Mesenchymal stem cell (in vitro differentiated cells and primary cell): ENCODE results near the gene CKAP4.

Experiments used
- DNase-seq: peaks from one replicate; pipeline ENCODE4 v3.0.0-alpha.2; 2013
- H2AFZ ChIP-seq: one replicate; pipeline ENCODE4 v1.6.1; 2013; ENCODE audit warnings: low read depth, mild to moderate bottlenecking, control low read depth, inconsistent platforms, low read length, moderate library complexity
- H2AK5ac ChIP-seq: 2 replicates; pipeline ENCODE4 v1.6.1; 2013; ENCODE audit warnings: low read length, moderate library complexity, mild to moderate bottlenecking, inconsistent platforms; ENCODE audit not compliant: severe bottlenecking
- H2BK120ac ChIP-seq: one replicate; pipeline ENCODE4 v1.6.1; 2013; ENCODE audit warnings: low read depth, mild to moderate bottlenecking, inconsistent platforms, low read length, moderate library complexity
- H2BK12ac ChIP-seq, 2 experiments: one replicate each; pipeline ENCODE4 v1.6.1; 2013; ENCODE audit warnings: inconsistent platforms in 2 of 2, low read length in 2 of 2, mild to moderate bottlenecking in 2 of 2, moderate library complexity in 2 of 2, control low read depth in 1 of 2
- H2BK15ac ChIP-seq: one replicate; pipeline ENCODE4 v1.6.1; 2013; ENCODE audit warnings: mild to moderate bottlenecking, low read depth, inconsistent platforms; ENCODE audit not compliant: poor library complexity, severe bottlenecking
- H2BK5ac ChIP-seq: 2 replicates; pipeline ENCODE4 v1.6.1; 2013; ENCODE audit warnings: low read depth, mild to moderate bottlenecking, low read length, control low read depth, inconsistent platforms; ENCODE audit not compliant: poor library complexity, severe bottlenecking
- H3K14ac ChIP-seq, 2 experiments: one replicate each; pipeline ENCODE4 v1.6.1; 2013; ENCODE audit warnings: inconsistent platforms in 2 of 2, low read length in 2 of 2, control low read depth in 1 of 2, mild to moderate bottlenecking in 1 of 2, moderate library complexity in 1 of 2
- H3K18ac ChIP-seq, 2 experiments: one replicate each; pipeline ENCODE4 v1.6.1; 2013; ENCODE audit warnings: inconsistent platforms in 2 of 2, low read length in 2 of 2, control low read depth in 1 of 2, low read depth in 1 of 2, mild to moderate bottlenecking in 1 of 2
- H3K23ac ChIP-seq, 2 experiments: one replicate each; pipeline ENCODE4 v1.6.1; 2013; ENCODE audit warnings: inconsistent platforms in 2 of 2, low read length in 2 of 2, mild to moderate bottlenecking in 2 of 2, moderate library complexity in 2 of 2, control low read depth in 1 of 2
- H3K27ac ChIP-seq: 2 replicates; pipeline ENCODE4 v1.5.1; 2013; ENCODE audit warnings: mild to moderate bottlenecking, moderate library complexity, low read length, control low read depth, inconsistent platforms; ENCODE audit not compliant: poor library complexity, severe bottlenecking
- H3K27me3 ChIP-seq, 2 experiments: 2 replicates each; pipeline versions ENCODE4 v1.6.1 to v1.7.0; 2013; ENCODE audit warnings: low read length in 2 of 2, mild to moderate bottlenecking in 2 of 2, moderate library complexity in 2 of 2, control low read depth in 1 of 2, inconsistent platforms in 1 of 2; ENCODE audit not compliant: control insufficient read depth in 1 of 2, insufficient read depth in 1 of 2
- H3K36me3 ChIP-seq, 2 experiments: 2 replicates each; pipeline versions ENCODE4 v1.6.1 to v1.7.0; 2013; ENCODE audit warnings: low read length in 2 of 2, control low read depth in 1 of 2, inconsistent platforms in 1 of 2, low read depth in 1 of 2, mild to moderate bottlenecking in 1 of 2; ENCODE audit not compliant: insufficient read depth in 2 of 2, control insufficient read depth in 1 of 2
- H3K4ac ChIP-seq, 2 experiments: one replicate each; pipeline ENCODE4 v1.6.1; 2013; ENCODE audit warnings: inconsistent platforms in 2 of 2, low read length in 2 of 2, mild to moderate bottlenecking in 2 of 2, moderate library complexity in 2 of 2, control low read depth in 1 of 2, low read depth in 1 of 2
- H3K4me1 ChIP-seq: 2 replicates; pipeline ENCODE4 v1.6.1; 2013; ENCODE audit warnings: low read depth, low read length, control low read depth; ENCODE audit not compliant: control insufficient read depth, insufficient read depth
- H3K4me2 ChIP-seq: 2 replicates; pipeline ENCODE4 v1.6.1; 2013; ENCODE audit warnings: low read length, mild to moderate bottlenecking, inconsistent platforms; ENCODE audit not compliant: poor library complexity, severe bottlenecking
- H3K4me3 ChIP-seq, 2 experiments: 2 replicates each; pipeline versions ENCODE4 v1.5.1 to v1.7.0; 2013; ENCODE audit warnings: low read length in 2 of 2, mild to moderate bottlenecking in 2 of 2, control low read depth in 1 of 2, low read depth in 1 of 2; ENCODE audit not compliant: insufficient read depth in 1 of 2
- H3K79me1 ChIP-seq: replicated peaks from 2 replicates; pipeline ENCODE4 v1.6.1; 2013; ENCODE audit warnings: mild to moderate bottlenecking, control low read depth, low read length, inconsistent platforms; ENCODE audit not compliant: poor library complexity, severe bottlenecking
- H3K9ac ChIP-seq: 2 replicates; pipeline ENCODE4 v1.7.0; 2013; ENCODE audit warnings: mild to moderate bottlenecking, low read length, moderate library complexity
- H3K9me3 ChIP-seq: 2 replicates; pipeline ENCODE4 v1.7.0; 2013; ENCODE audit warnings: mild to moderate bottlenecking, low read length; ENCODE audit not compliant: control insufficient read depth
- H4K8ac ChIP-seq: one replicate; pipeline ENCODE4 v1.6.1; 2013; ENCODE audit warnings: inconsistent platforms, mild to moderate bottlenecking, low read length, moderate library complexity
- H4K91ac ChIP-seq: one replicate; pipeline ENCODE4 v1.6.1; 2013; ENCODE audit warnings: mild to moderate bottlenecking, low read length, inconsistent platforms
- WGBS: methylation state at CpG from one replicate; pipeline ENCODE4 v1.1.7; 2013; ENCODE audit warnings: mixed read lengths; 5-methylcytosine and 5-hydroxymethylcytosine counted together

CKAP4 gene

DNA sequence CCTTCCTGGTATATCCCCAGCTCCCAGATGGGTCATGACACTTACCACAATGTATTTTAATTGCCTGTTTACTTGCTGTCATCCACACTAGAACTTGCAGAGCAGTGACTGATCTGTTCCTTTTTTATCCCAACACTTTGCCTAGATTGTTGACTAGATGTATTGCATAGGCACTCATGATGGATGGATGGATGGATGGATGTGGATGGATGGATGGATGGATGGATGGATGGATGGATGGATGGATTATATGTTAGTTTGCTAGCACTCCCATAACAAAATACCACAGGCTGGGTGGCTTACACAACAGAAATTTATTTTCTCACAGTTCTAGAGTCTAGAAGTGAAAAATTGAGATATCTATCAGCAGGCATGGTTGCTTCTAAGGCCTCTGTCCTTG is 8.7 kb upstream of the CKAP4 start:
- no peak overlapping the region for H3K4me3 ChIP-seq
- no peak overlapping the region for H2BK5ac ChIP-seq
- no peak for DNase-seq
- H3K79me1 ChIP-seq: no peaks in the 10 kb centered on the region
- H3K18ac ChIP-seq: no peak overlapping the region
- no peaks in the 10 kb centered on the region for H3K9me3 ChIP-seq
- H3K36me3 ChIP-seq: no peaks in the 10 kb centered on the region
- no peak overlapping the region for H3K14ac ChIP-seq
- no peak overlapping the region for H3K27ac ChIP-seq
- H2AFZ ChIP-seq: no peak overlapping the region
- H3K4me2 ChIP-seq: no peak overlapping the region
- H2BK120ac ChIP-seq: no peak overlapping the region
- H2BK12ac ChIP-seq: no peak overlapping the region
- no peak overlapping the region for H2BK15ac ChIP-seq
- peaks cover 2% of the 10 kb centered on the region for H3K4me1 ChIP-seq
- H3K9ac ChIP-seq: no peak overlapping the region
- no peak overlapping the region for H3K4ac ChIP-seq
- no peaks in the 10 kb centered on the region for H3K27me3 ChIP-seq
- no peak overlapping the region for H4K91ac ChIP-seq
- no peak overlapping the region for H3K23ac ChIP-seq
- no peak overlapping the region for H2AK5ac ChIP-seq
- H4K8ac ChIP-seq: no peak overlapping the region

DNA sequence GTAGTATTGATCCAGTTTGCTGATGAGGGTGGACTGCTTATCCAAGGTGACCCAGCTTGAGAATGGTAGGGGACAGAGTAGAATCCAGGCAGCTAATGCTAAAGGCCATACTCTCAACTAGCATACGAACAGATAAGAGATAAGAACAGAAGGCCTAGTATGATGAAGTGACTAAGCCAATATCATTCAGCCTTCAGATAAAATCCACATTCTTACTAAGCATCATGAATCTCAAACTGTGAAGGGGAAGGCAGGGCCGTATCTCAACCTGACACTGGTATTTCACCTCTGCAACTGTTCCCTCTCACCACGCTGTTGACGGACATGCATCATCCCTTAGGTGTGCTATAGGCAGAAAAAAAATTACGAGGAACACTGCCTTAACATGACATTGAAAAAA is 8.1 kb upstream of the CKAP4 start:
- H3K14ac ChIP-seq: no peak overlapping the region
- H3K36me3 ChIP-seq: no peaks in the 10 kb centered on the region
- no peak overlapping the region for H2AK5ac ChIP-seq
- no peak overlapping the region for H3K23ac ChIP-seq
- H3K4me3 ChIP-seq: no peak overlapping the region
- H3K79me1 ChIP-seq: no peaks in the 10 kb centered on the region
- H3K18ac ChIP-seq: no peak overlapping the region
- no peak overlapping the region for H3K4ac ChIP-seq
- H3K27me3 ChIP-seq: no peaks in the 10 kb centered on the region
- H2BK5ac ChIP-seq: no peak overlapping the region
- no peak overlapping the region for H2BK120ac ChIP-seq
- no peak overlapping the region for H4K8ac ChIP-seq
- H3K27ac ChIP-seq: no peak overlapping the region
- WGBS: 71% methylated on average over 5 of the region's 5 CpGs
- DNase-seq: no peak
- H2BK12ac ChIP-seq: no peak overlapping the region
- H4K91ac ChIP-seq: no peak overlapping the region
- H3K4me1 ChIP-seq: peaks cover 2% of the 10 kb centered on the region
- no peak overlapping the region for H3K4me2 ChIP-seq
- no peak overlapping the region for H2BK15ac ChIP-seq
- H3K9me3 ChIP-seq: no peaks in the 10 kb centered on the region
- no peak overlapping the region for H2AFZ ChIP-seq
- H3K9ac ChIP-seq: no peak overlapping the region

DNA sequence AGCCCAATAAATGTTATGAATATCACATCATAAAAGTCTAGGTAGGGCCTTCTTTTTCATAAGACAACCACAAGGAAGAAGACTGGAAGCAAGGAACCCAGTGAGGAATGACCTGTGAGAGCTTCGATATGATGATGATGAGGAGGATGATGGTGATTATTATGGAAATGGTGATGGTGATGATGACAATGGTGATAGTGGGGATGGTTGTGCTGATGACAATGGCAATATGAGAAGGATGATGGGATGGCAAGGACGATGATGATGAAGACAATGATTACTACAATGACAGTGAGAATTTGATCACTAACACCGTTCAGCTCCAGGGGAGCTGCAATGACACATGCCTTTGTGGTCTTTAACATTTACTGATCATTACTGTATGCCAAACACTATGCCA is 7.7 kb upstream of the CKAP4 start:
- Histone ChIP-seq H2BK5ac (no peak overlapping the region), H3K4me1 (peaks cover 2% of the 10 kb centered on the region)
- WGBS: 94% methylated on average over 3 of the region's 3 CpGs

DNA sequence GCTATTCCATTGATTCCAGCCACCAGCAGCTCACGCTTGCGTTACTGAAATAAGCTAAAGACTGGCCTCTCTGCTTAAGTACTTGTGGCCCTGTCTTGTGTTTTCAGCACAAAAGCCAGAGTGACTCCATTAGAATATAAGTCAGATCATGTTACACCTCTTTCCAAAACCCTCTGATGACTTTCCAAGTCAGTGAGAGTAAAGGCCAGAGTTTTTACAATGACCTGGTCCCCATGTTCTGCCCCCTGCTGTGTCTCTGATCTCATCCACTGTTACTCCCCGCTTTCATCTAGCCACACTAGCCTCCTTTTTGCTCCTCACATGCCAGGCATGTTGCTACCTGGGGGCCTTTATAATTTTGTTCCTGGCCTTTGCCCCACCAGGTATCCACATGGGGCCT is 6.9 kb upstream of the CKAP4 start:
- no peaks in the 10 kb centered on the region for H3K9me3 ChIP-seq
- H4K8ac ChIP-seq: no peak overlapping the region
- no peak overlapping the region for H3K18ac ChIP-seq
- H3K4me2 ChIP-seq: no peak overlapping the region
- H3K4ac ChIP-seq: no peak overlapping the region
- H3K4me1 ChIP-seq: peaks cover 2% of the 10 kb centered on the region
- DNase-seq: no peak
- H2BK5ac ChIP-seq: no peak overlapping the region
- H3K23ac ChIP-seq: no peak overlapping the region
- no peak overlapping the region for H2BK15ac ChIP-seq
- H2AFZ ChIP-seq: no peak overlapping the region
- H2BK120ac ChIP-seq: no peak overlapping the region
- no peak overlapping the region for H3K27ac ChIP-seq
- 80% methylated on average over 3 of the region's 3 CpGs for WGBS
- no peak overlapping the region for H3K14ac ChIP-seq
- H2AK5ac ChIP-seq: no peak overlapping the region
- no peaks in the 10 kb centered on the region for H3K79me1 ChIP-seq
- no peak overlapping the region for H2BK12ac ChIP-seq
- no peaks in the 10 kb centered on the region for H3K36me3 ChIP-seq
- no peak overlapping the region for H3K4me3 ChIP-seq
- H3K9ac ChIP-seq: no peak overlapping the region
- no peaks in the 10 kb centered on the region for H3K27me3 ChIP-seq
- H4K91ac ChIP-seq: no peak overlapping the region

More for the DNA sequence above, 7.7 kb upstream of the CKAP4 start:
- Histone ChIP-seq H2BK12ac (no peak overlapping the region), H2AFZ (no peak overlapping the region), H3K4me3 (no peak overlapping the region), H3K23ac (no peak overlapping the region), H3K4ac (no peak overlapping the region), H2BK15ac (no peak overlapping the region), H2AK5ac (no peak overlapping the region), H2BK120ac (no peak overlapping the region), H3K27me3 (no peaks in the 10 kb centered on the region), H3K9me3 (no peaks in the 10 kb centered on the region), H3K27ac (no peak overlapping the region), H3K79me1 (no peaks in the 10 kb centered on the region), H3K18ac (no peak overlapping the region), H4K91ac (no peak overlapping the region), H3K36me3 (no peaks in the 10 kb centered on the region), H3K4me2 (no peak overlapping the region), H4K8ac (no peak overlapping the region), H3K9ac (no peak overlapping the region), H3K14ac (no peak overlapping the region)
- no peak for DNase-seq
